SU-DHL-6 (cell line): ENCODE measurements around the gene ANKH.

Experiments used
- H2AFZ ChIP-seq: fragments of 200-600 bp; sonication (generic); 2 replicates; pipeline ENCODE4 v1.6.1; 2014; ENCODE audit warnings: low read depth, mild to moderate bottlenecking, moderate library complexity, mixed read lengths, antibody characterized with exemption, low read length; ENCODE audit not compliant: severe bottlenecking
- H3F3A ChIP-seq: fragments of 200-600 bp; shearing (Covaris generic); 2 replicates; pipeline ENCODE4 v1.6.0; 2016; ENCODE audit warnings: antibody characterized with exemption, mild to moderate bottlenecking; ENCODE audit not compliant: insufficient read depth
- H3K27ac ChIP-seq: fragments of 200-600 bp; sonication (generic); 2 replicates; pipeline ENCODE4 v1.5.1; 2016; ENCODE audit warnings: low read depth, mild to moderate bottlenecking, low read length, moderate library complexity, mixed read lengths
- H3K27me3 ChIP-seq: fragments of 200-600 bp; sonication (generic), shearing (Covaris generic); 2 replicates; pipeline ENCODE4 v1.6.0; 2014; ENCODE audit warnings: mild to moderate bottlenecking, low read length
- H3K36me3 ChIP-seq: fragments of 200-600 bp; sonication (generic); 2 replicates; pipeline ENCODE4 v1.6.1; 2014; ENCODE audit warnings: mild to moderate bottlenecking, low read length, mixed read lengths
- H3K4me2 ChIP-seq: fragments of 300-600, 200-600 bp; shearing (Covaris generic), sonication (generic); 2 replicates; pipeline ENCODE4 v1.6.0; 2014; ENCODE audit warnings: low read length, low read depth, mild to moderate bottlenecking; ENCODE audit not compliant: poor library complexity, severe bottlenecking
- H3K4me3 ChIP-seq: fragments of 200-600 bp; sonication (generic); 2 replicates; pipeline ENCODE4 v1.5.1; 2014; ENCODE audit warnings: antibody characterized with exemption, low read length, mild to moderate bottlenecking, mixed read lengths; ENCODE audit not compliant: insufficient read depth, poor library complexity, severe bottlenecking
- H3K79me2 ChIP-seq: fragments of 200-600 bp; sonication (generic); 2 replicates; pipeline ENCODE4 v1.6.1; 2014; ENCODE audit warnings: mild to moderate bottlenecking, low read length, moderate library complexity; ENCODE audit not compliant: insufficient read depth
- H3K9ac ChIP-seq: fragments of 200-600 bp; sonication (generic); 2 replicates; pipeline ENCODE4 v1.7.0; 2014; ENCODE audit warnings: mild to moderate bottlenecking, low read length
- H3K9me2 ChIP-seq: fragments of 200-600 bp; sonication (generic); replicated peaks from 2 replicates; pipeline ENCODE4 v1.6.1; 2014; ENCODE audit warnings: low read length; ENCODE audit not compliant: insufficient read depth
- H3K9me3 ChIP-seq: fragments of 200-600 bp; sonication (generic); 2 replicates; pipeline ENCODE4 v1.6.1; 2014; ENCODE audit warnings: low read length, mixed read lengths; ENCODE audit not compliant: insufficient read depth
- H4K20me1 ChIP-seq: fragments of 200-600 bp; sonication (generic); 2 replicates; pipeline ENCODE4 v1.6.1; 2014; ENCODE audit warnings: low read depth, mild to moderate bottlenecking, antibody characterized with exemption, low read length, moderate library complexity, mixed read lengths
- EZH2phosphoT487 ChIP-seq: fragments of 200-600 bp; sonication (generic), shearing (Covaris generic); conservative IDR thresholded peaks from 2 replicates; pipeline ENCODE4 v1.6.1; 2018; ENCODE audit warnings: mild to moderate bottlenecking, antibody characterized with exemption, low read length, moderate library complexity, mixed read lengths
- TF ChIP-seq, protein P1 (sequence below): fragments of 200-600 bp; sonication (generic); IDR thresholded peaks from one replicate; pipeline ENCODE4 v1.5.1; 2017; ENCODE audit warnings: antibody characterized with exemption, mild to moderate bottlenecking, low read length, moderate library complexity; ENCODE audit not compliant: insufficient read depth, poor library complexity, severe bottlenecking

The ANKH gene

DNA sequence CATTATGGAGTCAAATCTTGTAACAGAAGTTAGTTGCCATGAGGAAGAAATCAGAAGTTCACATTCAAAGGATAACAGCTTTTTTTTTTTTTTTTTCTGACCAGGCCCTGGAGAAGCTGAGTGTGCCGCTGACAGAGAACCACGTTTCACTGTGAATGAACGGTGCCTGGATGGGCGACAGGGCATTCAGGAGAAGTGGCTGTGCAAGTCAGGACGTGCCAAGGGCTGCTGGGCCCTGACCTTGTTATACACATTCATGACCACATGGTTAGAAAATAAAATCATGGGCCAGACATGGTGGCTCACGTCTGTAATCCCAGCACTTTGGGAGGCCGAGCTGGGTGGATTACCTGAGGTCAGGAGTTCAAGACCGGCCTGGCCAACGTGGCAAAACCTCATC is 91.6 kb downstream of the ANKH start:
- TF ChIP-seq, protein P1, sequence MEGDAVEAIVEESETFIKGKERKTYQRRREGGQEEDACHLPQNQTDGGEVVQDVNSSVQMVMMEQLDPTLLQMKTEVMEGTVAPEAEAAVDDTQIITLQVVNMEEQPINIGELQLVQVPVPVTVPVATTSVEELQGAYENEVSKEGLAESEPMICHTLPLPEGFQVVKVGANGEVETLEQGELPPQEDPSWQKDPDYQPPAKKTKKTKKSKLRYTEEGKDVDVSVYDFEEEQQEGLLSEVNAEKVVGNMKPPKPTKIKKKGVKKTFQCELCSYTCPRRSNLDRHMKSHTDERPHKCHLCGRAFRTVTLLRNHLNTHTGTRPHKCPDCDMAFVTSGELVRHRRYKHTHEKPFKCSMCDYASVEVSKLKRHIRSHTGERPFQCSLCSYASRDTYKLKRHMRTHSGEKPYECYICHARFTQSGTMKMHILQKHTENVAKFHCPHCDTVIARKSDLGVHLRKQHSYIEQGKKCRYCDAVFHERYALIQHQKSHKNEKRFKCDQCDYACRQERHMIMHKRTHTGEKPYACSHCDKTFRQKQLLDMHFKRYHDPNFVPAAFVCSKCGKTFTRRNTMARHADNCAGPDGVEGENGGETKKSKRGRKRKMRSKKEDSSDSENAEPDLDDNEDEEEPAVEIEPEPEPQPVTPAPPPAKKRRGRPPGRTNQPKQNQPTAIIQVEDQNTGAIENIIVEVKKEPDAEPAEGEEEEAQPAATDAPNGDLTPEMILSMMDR = no peak
- TF ChIP-seq EZH2phosphoT487 = no peak
- H3K27ac ChIP-seq = no peak overlapping the region
- no peaks in the 10 kb centered on the region for H3K27me3 ChIP-seq
- H3K4me2 ChIP-seq = no peak overlapping the region
- no peaks in the 10 kb centered on the region for H3K9me3 ChIP-seq
- no peaks in the 10 kb centered on the region for H3F3A ChIP-seq
- no peak overlapping the region for H2AFZ ChIP-seq
- H3K9ac ChIP-seq = no peak overlapping the region
- no peak overlapping the region for H3K4me3 ChIP-seq
- peaks cover 46% of the 10 kb centered on the region for H3K79me2 ChIP-seq
- H4K20me1 ChIP-seq = no peaks in the 10 kb centered on the region
- no peaks in the 10 kb centered on the region for H3K9me2 ChIP-seq
- H3K36me3 ChIP-seq = no peaks in the 10 kb centered on the region

DNA sequence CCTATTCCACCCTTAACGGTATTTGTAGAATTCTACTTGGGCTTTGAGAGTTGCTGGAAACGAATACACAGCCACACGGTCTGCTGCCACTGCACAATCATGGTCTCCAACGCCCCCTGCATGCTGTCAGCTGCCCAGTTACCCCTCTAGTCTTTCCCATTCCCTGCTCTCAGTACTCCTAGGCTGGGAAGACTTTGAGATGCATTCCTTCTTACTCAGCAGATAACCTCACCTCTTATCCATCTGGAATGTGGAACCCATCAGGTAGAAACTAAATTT is 92.8 kb downstream of the ANKH start:
- no peaks in the 10 kb centered on the region for H3K27me3 ChIP-seq
- H3K4me3 ChIP-seq = no peak overlapping the region
- H3K79me2 ChIP-seq = peaks cover 40% of the 10 kb centered on the region
- H3K4me2 ChIP-seq = no peak overlapping the region
- no peaks in the 10 kb centered on the region for H3K9me2 ChIP-seq
- no peak overlapping the region for H3K27ac ChIP-seq
- no peak overlapping the region for H2AFZ ChIP-seq
- 0 out of 2 replicates have a peak, but pooled peaks cover 3% of the 10 kb centered on the region for H4K20me1 ChIP-seq
- H3K9me3 ChIP-seq = no peaks in the 10 kb centered on the region
- no peaks in the 10 kb centered on the region for H3F3A ChIP-seq
- TF ChIP-seq, protein P1 = no peak
- TF ChIP-seq EZH2phosphoT487 = no peak
- H3K9ac ChIP-seq = no peak overlapping the region
- no peaks in the 10 kb centered on the region for H3K36me3 ChIP-seq

DNA sequence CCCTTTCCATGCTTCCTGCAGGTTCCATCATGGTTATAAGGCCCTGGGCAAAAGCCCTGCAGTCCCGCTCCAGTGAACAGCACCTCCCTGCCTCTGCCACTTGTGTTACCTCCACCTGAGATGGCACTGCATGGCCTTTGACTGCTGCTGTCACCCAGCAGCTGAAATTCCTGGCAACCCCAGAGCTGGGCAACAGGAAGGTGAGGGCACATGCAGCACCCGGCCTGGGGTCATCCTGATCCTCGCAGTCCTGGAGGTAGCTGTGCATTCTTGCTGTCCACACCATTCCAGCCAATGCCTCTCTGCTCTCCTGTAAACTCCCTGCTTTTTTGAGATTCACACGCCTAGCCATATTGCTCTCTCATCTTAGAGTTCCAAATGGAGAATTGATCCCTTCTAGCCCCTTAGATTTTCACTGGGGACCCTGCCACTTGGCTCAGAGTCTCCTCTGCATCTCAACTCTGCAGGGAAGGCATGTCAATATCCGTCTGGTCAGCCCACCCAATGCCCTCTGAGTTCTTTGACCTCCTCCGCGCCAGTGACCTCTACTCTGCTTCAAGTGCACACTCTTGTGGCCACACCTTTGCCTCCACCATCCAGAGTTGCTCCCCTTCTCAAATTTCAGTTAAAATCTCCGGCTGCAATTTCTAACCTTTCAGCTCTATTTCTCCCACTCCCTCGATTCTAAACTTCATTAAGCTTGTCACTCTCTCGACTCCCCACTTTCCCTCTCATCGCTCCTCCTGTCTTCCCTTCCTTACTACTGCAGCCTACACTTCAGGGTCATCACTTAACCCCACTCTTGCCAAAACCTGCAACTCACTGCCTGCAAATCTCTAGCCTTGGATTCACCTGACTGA is 93.4 kb downstream of the ANKH start:
- Histone ChIP-seq H2AFZ (no peak overlapping the region), H3K27ac (no peak overlapping the region), H3K79me2 (peaks cover 40% of the 10 kb centered on the region), H3F3A (no peaks in the 10 kb centered on the region), H3K27me3 (no peaks in the 10 kb centered on the region), H3K4me2 (no peak overlapping the region), H3K9me2 (no peaks in the 10 kb centered on the region), H4K20me1 (0 out of 2 replicates have a peak, but pooled peaks cover 3% of the 10 kb centered on the region), H3K9ac (no peak overlapping the region), H3K9me3 (no peaks in the 10 kb centered on the region), H3K36me3 (no peaks in the 10 kb centered on the region), H3K4me3 (no peak overlapping the region)
- TF ChIP-seq EZH2phosphoT487 = no peak
- TF ChIP-seq, protein P1 = no peak
